DOHH2 (cell line): ENCODE measurements around the gene OSBPL2.

Experiments used
- CTCF ChIP-seq: fragments of 200-600 bp; sonication (generic); IDR thresholded peaks from one replicate; pipeline ENCODE4 v1.5.1; 2014; ENCODE audit warnings: antibody characterized with exemption, mild to moderate bottlenecking, low read depth, low read length; ENCODE audit not compliant: poor library complexity, severe bottlenecking
- EZH2phosphoT487 ChIP-seq: fragments of 200-600 bp; sonication (generic); IDR thresholded peaks from 2 replicates; pipeline ENCODE4 v1.6.1; 2017; ENCODE audit warnings: borderline replicate concordance, mild to moderate bottlenecking, antibody characterized with exemption, low read length, moderate library complexity, mixed read lengths

GRCh38 chr20:62226707-62227590, 11.4 kb upstream of the OSBPL2 start:
- no peak for TF ChIP-seq CTCF
- TF ChIP-seq EZH2phosphoT487, result no peak
